Measurements from ENCODE around the gene GALNT15. TPM values are rescaled to one million over a fixed set of nuclear protein-coding genes. Genes with fewer than 3 reads are reported as not detected.

Gene GALNT15
- polyA plus RNA-seq, 2 donors = 2.8 to 7.9 TPM

Other genes starting within 250 kb of the GALNT15 start
- 1 to 10 TPM; 5.2 to 7.8 TPM for gene DPH3, start 90.3 kb downstream of the GALNT15 start, polyA plus RNA-seq
- 1 to 10 TPM; 4.9 to 6.6 TPM for gene OXNAD1, start 90.5 kb downstream of the GALNT15 start, polyA plus RNA-seq

Data from esophagus (tissue), 2 donors.